GM12878 (cell line): ENCODE measurements around the gene OR10X1. TPM values are rescaled to one million over a fixed set of nuclear protein-coding genes. Genes with fewer than 3 reads are reported as not detected.

ENCODE experiments used
- ATAC-seq: fragments of 200-7000 bp; cut with Tn5 transposase; 3 replicates; pipeline ENCODE4 v1.9.1; 2020; ENCODE audit warnings: mild to moderate bottlenecking, moderate library complexity
- BruUV-seq: library from RNA; stranded (reverse); fragments of 400-500 nt; replicated peaks from 2 replicates; lab custom pipeline; 2021; lab: Mats Ljungman, UMichigan
- CTCF ChIA-PET: fragments of 300-600 bp; sonication (Branson Sonifier 250); formaldehyde crosslinking; extraction: SDS; loops from one replicate; lab custom pipeline; 2021; ENCODE audit warnings: inconsistent platforms; lab: Yijun Ruan, JAX
- POLR2A ChIA-PET: fragments of 350-600 bp; formaldehyde crosslinking; extraction: SDS; loops from one replicate; lab custom pipeline; 2021; ENCODE audit warnings: inconsistent platforms; lab: Charles Lee
- RAD21 ChIA-PET: fragments of 300-600 bp; sonication (Branson Sonifier 250); formaldehyde crosslinking; loops from one replicate; lab custom pipeline; 2023; ENCODE audit warnings: antibody characterized with exemption; ENCODE audit not compliant: unreplicated experiment; lab: Charles Lee
- SMC1A ChIA-PET: fragments of 300-600 bp; sonication (Branson Sonifier 250); formaldehyde crosslinking; loops from one replicate; lab custom pipeline; 2023; ENCODE audit not compliant: unreplicated experiment, uncharacterized antibody; lab: Charles Lee
- DNase-seq: peaks from one replicate; pipeline ENCODE4 v3.0.0-alpha.2; 2011; ENCODE audit warnings: low read depth, low spot score
- FAIRE-seq: peaks from 3 replicates; lab custom pipeline; 2011; peaks lifted over from hg19 to GRCh38; lab: Jason Lieb, UNC
- H2AFZ ChIP-seq: 2 replicates; pipeline ENCODE4 v1.6.0; 2011; ENCODE audit warnings: low read depth, low read length, control low read depth; ENCODE audit not compliant: control insufficient read depth
- H3K27ac ChIP-seq: 2 replicates; pipeline ENCODE4 v1.5.1; 2011; ENCODE audit warnings: control low read depth; ENCODE audit not compliant: control insufficient read depth, insufficient read depth
- H3K27me3 ChIP-seq, 2 experiments: replicated peaks in 1 of 2; 2 replicates each; pipeline versions ENCODE4 v1.6.0 to v1.6.1; 2011; ENCODE audit warnings: low read length in 1 of 2; ENCODE audit not compliant: control insufficient read depth in 2 of 2, insufficient read depth in 2 of 2
- H3K36me3 ChIP-seq, 2 experiments: 2 replicates each; pipeline ENCODE4 v1.5.1; 2011; ENCODE audit warnings: low read length in 1 of 2; ENCODE audit not compliant: control insufficient read depth in 2 of 2, insufficient read depth in 2 of 2
- H3K4me1 ChIP-seq: 2 replicates; pipeline ENCODE4 v1.6.1; 2011; ENCODE audit warnings: mild to moderate bottlenecking, low read length, moderate library complexity, mixed read lengths; ENCODE audit not compliant: control insufficient read depth, insufficient read depth
- H3K4me2 ChIP-seq: 2 replicates; pipeline ENCODE4 v1.6.0; 2011; ENCODE audit warnings: control low read depth; ENCODE audit not compliant: control insufficient read depth, insufficient read depth
- H3K4me3 ChIP-seq: fragments of 200-600 bp; sonication (generic); 2 replicates; pipeline ENCODE4 v1.5.1; 2016
- H3K79me2 ChIP-seq: 2 replicates; pipeline ENCODE4 v1.6.0; 2011; ENCODE audit warnings: low read length; ENCODE audit not compliant: control insufficient read depth, insufficient read depth
- H3K9ac ChIP-seq: 2 replicates; pipeline ENCODE4 v1.8.0; 2011; ENCODE audit warnings: low read length, control low read depth, mixed read lengths; ENCODE audit not compliant: control insufficient read depth, insufficient read depth
- H3K9me3 ChIP-seq: replicated peaks from 3 replicates; pipeline ENCODE4 v1.5.1; 2011; ENCODE audit warnings: mild to moderate bottlenecking, low read length; ENCODE audit not compliant: control insufficient read depth, insufficient read depth
- H4K20me1 ChIP-seq: 2 replicates; pipeline ENCODE4 v1.6.0; 2011; ENCODE audit not compliant: control insufficient read depth, insufficient read depth
- ASH2L ChIP-seq: fragments of 300-600, 200-600 bp; sonication (generic); IDR thresholded peaks from 2 replicates; pipeline ENCODE4 v1.6.1; 2017; ENCODE audit warnings: low read depth, mild to moderate bottlenecking, borderline replicate concordance
- BHLHE40 ChIP-seq, 2 experiments: fragments of 450-650 bp in 1 of 2; IDR thresholded peaks; 2 replicates each; pipeline ENCODE4 v1.6.1; 2011 to 2017; ENCODE audit warnings: low read depth in 2 of 2, borderline replicate concordance in 1 of 2, improper control_type of control experiment in 1 of 2, low read length in 1 of 2, mild to moderate bottlenecking in 1 of 2
- CREB1 ChIP-seq: IDR thresholded peaks from 2 replicates; pipeline ENCODE4 v1.6.1; 2012; ENCODE audit warnings: low read depth, mild to moderate bottlenecking, inconsistent platforms
- DPF2 ChIP-seq: fragments of 450-650 bp; IDR thresholded peaks from 2 replicates; pipeline ENCODE4 v1.6.1; 2017; ENCODE audit warnings: mild to moderate bottlenecking
- FOS ChIP-seq: IDR thresholded peaks from 3 replicates; pipeline ENCODE4 v1.6.1; 2011; ENCODE audit warnings: borderline replicate concordance; ENCODE audit not compliant: insufficient read length; ENCODE audit errors: extremely low read depth
- GABPA ChIP-seq: IDR thresholded peaks from 2 replicates; pipeline ENCODE4 v1.6.1; 2014; ENCODE audit warnings: antibody characterized with exemption, low read depth, mild to moderate bottlenecking, inconsistent platforms
- MXI1 ChIP-seq: fragments of 150-350 bp; IDR thresholded peaks from 2 replicates; pipeline ENCODE4 v1.6.1; 2011; ENCODE audit warnings: low read depth, mild to moderate bottlenecking, inconsistent platforms, low read length, improper control_type of control experiment
- NFYB ChIP-seq: IDR thresholded peaks from 2 replicates; pipeline ENCODE4 v1.6.1; 2011; ENCODE audit warnings: low read depth, mild to moderate bottlenecking, low read length, improper control_type of control experiment, moderate library complexity; ENCODE audit not compliant: insufficient read depth
- POLR2AphosphoS2 ChIP-seq: IDR thresholded peaks from 2 replicates; pipeline ENCODE4 v1.6.1; 2011; ENCODE audit warnings: low read depth, mild to moderate bottlenecking, low read length, improper control_type of control experiment, moderate library complexity
- POU2F2 ChIP-seq: IDR thresholded peaks from 3 replicates; pipeline ENCODE4 v1.6.1; 2011; ENCODE audit warnings: low read depth, mild to moderate bottlenecking, low read length, borderline replicate concordance
- RAD51 ChIP-seq: fragments of 450-650 bp; IDR thresholded peaks from 2 replicates; pipeline ENCODE4 v1.6.1; 2016; ENCODE audit warnings: moderate library complexity, mild to moderate bottlenecking, inconsistent platforms
- SMAD5 ChIP-seq: IDR thresholded peaks from 2 replicates; pipeline ENCODE4 v1.6.1; 2016; ENCODE audit warnings: antibody characterized with exemption, low read depth
- ZBED1 ChIP-seq: IDR thresholded peaks from 2 replicates; pipeline ENCODE4 v1.6.1; 2016; ENCODE audit warnings: borderline replicate concordance
- ZNF217 ChIP-seq: fragments of 450-650 bp; IDR thresholded peaks from 2 replicates; pipeline ENCODE4 v1.6.1; 2017; ENCODE audit warnings: antibody characterized with exemption, mild to moderate bottlenecking
- ZSCAN29 ChIP-seq: fragments of 450-650 bp; IDR thresholded peaks from 2 replicates; pipeline ENCODE4 v1.6.1; 2017; ENCODE audit warnings: mild to moderate bottlenecking, moderate library complexity
- WGBS: methylation state at CpG from one replicate; pipeline ENCODE4 v1.1.6; 2016; ENCODE audit warnings: low lambda C conversion rate; ENCODE audit not compliant: insufficient replicate concordance, insufficient coverage; ENCODE audit errors: missing lambda C conversion rate; 5-methylcytosine and 5-hydroxymethylcytosine counted together
- in situ Hi-C: fragments of 300-500 bp; cut with MboI; formaldehyde crosslinking; loops from 9 replicates; pipeline ENCODE4 v1.14.3; 2018; ENCODE audit warnings: mixed read lengths
- intact Hi-C: fragments of 100-400 bp; cut with micrococcal nuclease; formaldehyde crosslinking; loops from one replicate; pipeline ENCODE4 v1.14.2; 2022; ENCODE audit not compliant: unreplicated experiment
- polyA plus RNA-seq, 11 experiments: library from polyadenylated mRNA; depleted of rRNA in 4 of 11; unstranded in 6 of 11; stranded (reverse) in 5 of 11; fragments of >200 nt; fragmentation: Nextera tagmentation in 4 of 11; fragmentation: Illumina TruSeq in 1 of 11; extraction: Ambion mirVana in 4 of 11; extraction: Trizol in 1 of 11; gene quantifications; 1 replicate in 1 of 11; 2 replicates in 10 of 11; pipeline versions ENCODE4 v1.2.1 to v1.2.3, GENCODE V29; 2011 to 2016; ENCODE audit warnings: inconsistent platforms in 2 of 11, missing spikeins in 2 of 11, low read depth in 1 of 11
- total RNA-seq, 4 experiments: library from RNA; depleted of rRNA in 3 of 4; stranded (reverse); fragments of >200 nt in 3 of 4; fragmentation: Illumina TruSeq in 1 of 4; extraction: Trizol in 1 of 4; gene quantifications; 2 replicates each; pipeline versions ENCODE4 v1.2.1 to v1.2.3, GENCODE V29; 2013 to 2021
- TF ChIP-seq, protein P1 (sequence below): fragments of 450-650 bp; formaldehyde crosslinking; IDR thresholded peaks from 2 replicates; pipeline ENCODE4 v1.4.0; 2022; ENCODE audit warnings: mild to moderate bottlenecking, moderate library complexity
- TF ChIP-seq, protein P2 (sequence below): fragments of 450-650 bp; formaldehyde crosslinking; IDR thresholded peaks from 2 replicates; pipeline ENCODE4 v1.5.0; 2022; ENCODE audit warnings: mild to moderate bottlenecking, missing genetic modification characterization

OR10X1 gene
- total and polyA plus RNA-seq, 10 of the 15 experiments (the other 5 are each of a cell fraction or from before 2014, with no cell fraction given), result not detected

DNA sequence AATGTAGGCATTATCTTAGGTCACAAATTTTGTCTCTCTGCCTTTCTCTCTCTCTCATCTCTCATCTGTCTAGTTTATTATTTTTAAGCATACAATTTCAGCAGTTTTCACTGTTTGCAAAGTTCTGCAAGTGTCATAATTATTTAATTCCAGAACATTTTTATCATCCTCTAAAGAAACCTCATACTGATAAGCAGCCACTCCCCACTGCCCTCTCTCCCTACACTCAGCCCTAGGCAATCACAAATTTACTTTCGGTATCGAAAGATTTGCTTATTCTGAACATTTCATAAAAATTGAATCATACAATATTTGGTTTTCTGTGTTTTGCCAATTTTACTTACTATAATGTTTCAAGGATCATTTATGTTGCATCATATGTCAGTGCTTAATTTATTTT lies 42.1 kb downstream of the OR10X1 start:
- intact Hi-C loops, result no loop called here
- no peak overlapping the region for H3K4me2 ChIP-seq
- no TSS peak for BruUV-seq
- no peak for TF ChIP-seq POU2F2
- TF ChIP-seq ASH2L, result no peak
- TF ChIP-seq ZNF217, result no peak
- TF ChIP-seq POLR2AphosphoS2, result no peak
- no peak for TF ChIP-seq ZBED1
- TF ChIP-seq FOS, result no peak
- no peak for TF ChIP-seq DPF2
- TF ChIP-seq, protein P1, sequence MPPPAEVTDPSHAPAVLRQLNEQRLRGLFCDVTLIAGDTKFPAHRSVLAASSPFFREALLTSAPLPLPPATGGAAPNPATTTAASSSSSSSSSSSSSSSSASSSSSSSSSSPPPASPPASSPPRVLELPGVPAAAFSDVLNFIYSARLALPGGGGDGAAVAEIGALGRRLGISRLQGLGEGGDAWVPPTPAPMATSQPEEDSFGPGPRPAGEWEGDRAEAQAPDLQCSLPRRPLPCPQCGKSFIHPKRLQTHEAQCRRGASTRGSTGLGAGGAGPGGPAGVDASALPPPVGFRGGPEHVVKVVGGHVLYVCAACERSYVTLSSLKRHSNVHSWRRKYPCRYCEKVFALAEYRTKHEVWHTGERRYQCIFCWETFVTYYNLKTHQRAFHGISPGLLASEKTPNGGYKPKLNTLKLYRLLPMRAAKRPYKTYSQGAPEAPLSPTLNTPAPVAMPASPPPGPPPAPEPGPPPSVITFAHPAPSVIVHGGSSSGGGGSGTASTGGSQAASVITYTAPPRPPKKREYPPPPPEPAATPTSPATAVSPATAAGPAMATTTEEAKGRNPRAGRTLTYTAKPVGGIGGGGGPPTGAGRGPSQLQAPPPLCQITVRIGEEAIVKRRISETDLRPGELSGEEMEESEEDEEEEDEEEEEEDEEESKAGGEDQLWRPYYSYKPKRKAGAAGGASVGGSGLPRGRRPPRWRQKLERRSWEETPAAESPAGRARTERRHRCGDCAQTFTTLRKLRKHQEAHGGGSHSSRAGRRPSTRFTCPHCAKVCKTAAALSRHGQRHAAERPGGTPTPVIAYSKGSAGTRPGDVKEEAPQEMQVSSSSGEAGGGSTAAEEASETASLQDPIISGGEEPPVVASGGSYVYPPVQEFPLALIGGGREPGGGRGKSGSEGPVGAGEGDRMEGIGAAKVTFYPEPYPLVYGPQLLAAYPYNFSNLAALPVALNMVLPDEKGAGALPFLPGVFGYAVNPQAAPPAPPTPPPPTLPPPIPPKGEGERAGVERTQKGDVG (CRISPR knock-in tag), result no peak
- no peak for TF ChIP-seq BHLHE40 (IDR thresholded peaks at IDR 0.05; ENCODE audit: borderline replicate concordance in 1 of 2, low read depth in 2 of 2, low read length in 1 of 2)
- no peak for TF ChIP-seq GABPA
- TF ChIP-seq ZSCAN29, result no peak
- no peak for TF ChIP-seq SMAD5
- TF ChIP-seq CREB1, result no peak
- no peak for TF ChIP-seq MXI1
- no peak for TF ChIP-seq RAD51
- no peak for TF ChIP-seq NFYB
- TF ChIP-seq, protein P2, sequence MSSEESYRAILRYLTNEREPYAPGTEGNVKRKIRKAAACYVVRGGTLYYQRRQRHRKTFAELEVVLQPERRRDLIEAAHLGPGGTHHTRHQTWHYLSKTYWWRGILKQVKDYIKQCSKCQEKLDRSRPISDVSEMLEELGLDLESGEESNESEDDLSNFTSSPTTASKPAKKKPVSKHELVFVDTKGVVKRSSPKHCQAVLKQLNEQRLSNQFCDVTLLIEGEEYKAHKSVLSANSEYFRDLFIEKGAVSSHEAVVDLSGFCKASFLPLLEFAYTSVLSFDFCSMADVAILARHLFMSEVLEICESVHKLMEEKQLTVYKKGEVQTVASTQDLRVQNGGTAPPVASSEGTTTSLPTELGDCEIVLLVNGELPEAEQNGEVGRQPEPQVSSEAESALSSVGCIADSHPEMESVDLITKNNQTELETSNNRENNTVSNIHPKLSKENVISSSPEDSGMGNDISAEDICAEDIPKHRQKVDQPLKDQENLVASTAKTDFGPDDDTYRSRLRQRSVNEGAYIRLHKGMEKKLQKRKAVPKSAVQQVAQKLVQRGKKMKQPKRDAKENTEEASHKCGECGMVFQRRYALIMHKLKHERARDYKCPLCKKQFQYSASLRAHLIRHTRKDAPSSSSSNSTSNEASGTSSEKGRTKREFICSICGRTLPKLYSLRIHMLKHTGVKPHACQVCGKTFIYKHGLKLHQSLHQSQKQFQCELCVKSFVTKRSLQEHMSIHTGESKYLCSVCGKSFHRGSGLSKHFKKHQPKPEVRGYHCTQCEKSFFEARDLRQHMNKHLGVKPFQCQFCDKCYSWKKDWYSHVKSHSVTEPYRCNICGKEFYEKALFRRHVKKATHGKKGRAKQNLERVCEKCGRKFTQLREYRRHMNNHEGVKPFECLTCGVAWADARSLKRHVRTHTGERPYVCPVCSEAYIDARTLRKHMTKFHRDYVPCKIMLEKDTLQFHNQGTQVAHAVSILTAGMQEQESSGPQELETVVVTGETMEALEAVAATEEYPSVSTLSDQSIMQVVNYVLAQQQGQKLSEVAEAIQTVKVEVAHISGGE (CRISPR knock-in tag), result no peak

More for the DNA sequence above, 42.1 kb downstream of the OR10X1 start:
- FAIRE-seq, result no peak
- Histone ChIP-seq H3K79me2 (no peaks in the 10 kb centered on the region), H3K36me3 (no peaks in the 10 kb centered on the region), H3K27ac (no peak overlapping the region), H3K4me3 (no peak overlapping the region), H3K27me3 (no peaks in the 10 kb centered on the region), H3K9me3 (no peaks in the 10 kb centered on the region), H2AFZ (no peak overlapping the region), H3K9ac (no peak overlapping the region), H4K20me1 (no peaks in the 10 kb centered on the region), H3K4me1 (no peaks in the 10 kb centered on the region)
- ATAC-seq, result no peak
- no peak for DNase-seq
- ChIA-PET POLR2A (no interaction called here), CTCF (interaction anchor here (1.0 kb wide), 1 partner anchor 111 kb away, joined by 3 read pairs; no protein-coding TSS in a partner anchor), RAD21 (no interaction called here), SMC1A (no interaction called here)
- WGBS, result 77% methylated on average over 2 of the region's 2 CpGs
- in situ Hi-C loops, result no loop called here
